Panc1 (cell line): ENCODE results near the gene YIPF1. TPM values are rescaled to one million over a fixed set of nuclear protein-coding genes. Genes with fewer than 3 reads are reported as not detected.
A peak's percentile ranks its signal among the peaks of the same experiment; 100 is the strongest.

Experiments used
- ATAC-seq: fragments of 200-7000 bp; cut with Tn5 transposase; 2 replicates; pipeline ENCODE4 v1.9.1; 2020; ENCODE audit warnings: mild to moderate bottlenecking, moderate library complexity
- BruUV-seq: library from RNA; stranded (reverse); fragments of 400-500 nt; replicated peaks from 2 replicates; lab custom pipeline; 2021; lab: Mats Ljungman, UMichigan
- CTCF ChIA-PET: fragments of 300-600 bp; sonication (Branson Sonifier 250); formaldehyde crosslinking; loops from one replicate; lab custom pipeline; 2022; ENCODE audit warnings: antibody characterized with exemption; lab: Charles Lee
- POLR2A ChIA-PET: fragments of 300-600 bp; sonication (Branson Sonifier 250); formaldehyde crosslinking; loops from one replicate; lab custom pipeline; 2022; ENCODE audit warnings: antibody characterized with exemption; lab: Charles Lee
- DNase-seq: peaks from one replicate; pipeline ENCODE4 v3.0.0-alpha.2; 2010; ENCODE audit warnings: low read depth, low spot score
- H3K27ac ChIP-seq: 2 replicates; pipeline ENCODE4 v1.5.1; 2011; ENCODE audit warnings: mild to moderate bottlenecking, low read length, inconsistent platforms
- H3K27me3 ChIP-seq: fragments of 200-500 bp; sonication (Bioruptor generic); 2 replicates; pipeline ENCODE4 v1.6.0; 2014; ENCODE audit warnings: low read length, inconsistent platforms; ENCODE audit not compliant: control insufficient read depth, insufficient read depth
- H3K36me3 ChIP-seq: fragments of 200-500 bp; sonication (Bioruptor generic); 2 replicates; pipeline ENCODE4 v1.5.1; 2014; ENCODE audit warnings: inconsistent platforms, mild to moderate bottlenecking, low read length, moderate library complexity; ENCODE audit not compliant: control insufficient read depth, insufficient read depth
- H3K4me1 ChIP-seq: 2 replicates; pipeline ENCODE4 v1.5.1; 2011; ENCODE audit warnings: inconsistent platforms, mild to moderate bottlenecking, low read length, moderate library complexity; ENCODE audit not compliant: control insufficient read depth, insufficient read depth
- H3K4me3 ChIP-seq, 2 experiments: 2 replicates each; pipeline ENCODE4 v1.5.1; 2011 to 2012; ENCODE audit warnings: low read depth in 2 of 2, low read length in 2 of 2, mild to moderate bottlenecking in 2 of 2, inconsistent platforms in 1 of 2, moderate library complexity in 1 of 2
- H3K9me3 ChIP-seq: fragments of 200-500 bp; sonication (Bioruptor generic); 2 replicates; pipeline ENCODE4 v1.5.1; 2014; ENCODE audit warnings: low read depth, mild to moderate bottlenecking, inconsistent platforms, low read length, moderate library complexity; ENCODE audit not compliant: control insufficient read depth, insufficient read depth
- CTCF ChIP-seq: fragments of 450-650 bp; IDR thresholded peaks from 2 replicates; pipeline ENCODE4 v1.5.1; 2017; ENCODE audit warnings: mild to moderate bottlenecking
- POLR2AphosphoS5 ChIP-seq: IDR thresholded peaks from 2 replicates; pipeline ENCODE4 v1.6.1; 2012; ENCODE audit warnings: mild to moderate bottlenecking, low read depth, low read length, moderate library complexity
- REST ChIP-seq, 2 experiments: IDR thresholded peaks; 2 replicates each; pipeline ENCODE4 v1.6.1; 2011 to 2012; ENCODE audit warnings: low read depth in 2 of 2, control low read depth in 1 of 2, low read length in 1 of 2, mild to moderate bottlenecking in 1 of 2, moderate library complexity in 1 of 2; ENCODE audit not compliant: insufficient read depth in 1 of 2
- SIN3A ChIP-seq: IDR thresholded peaks from 2 replicates; pipeline ENCODE4 v1.6.1; 2012; ENCODE audit warnings: low read depth, mild to moderate bottlenecking, low read length, moderate library complexity, borderline replicate concordance; ENCODE audit not compliant: insufficient read depth
- TCF7L2 ChIP-seq: IDR thresholded peaks from 2 replicates; pipeline ENCODE4 v1.6.1; 2011; ENCODE audit warnings: mild to moderate bottlenecking, low read depth, low read length, inconsistent platforms
- in situ Hi-C: cut with HindIII; loops from 2 replicates; pipeline ENCODE4 v1.10.0; 2016; ENCODE audit warnings: low sequenced_read_pairs, low pct_unique_long_range_greater_than_20kb
- intact Hi-C: fragments of 100-400 bp; cut with micrococcal nuclease; formaldehyde crosslinking; loops from one replicate; pipeline ENCODE4 v1.10.0; 2022; ENCODE audit not compliant: unreplicated experiment
- total RNA-seq: library from RNA; stranded (reverse); gene quantifications from one replicate; pipeline ENCODE4 v1.2.1, GENCODE V29; 2021; ENCODE audit not compliant: unreplicated experiment

Gene YIPF1
- total RNA-seq, 1 experiment from 2014 or later = 21.4 TPM

- Histone ChIP-seq H3K36me3 (peaks cover 4% of the 10 kb centered on the region; the same call in 1 of the 2 replicates), H3K27me3 (no peaks in the 10 kb centered on the region), H3K4me1 (peaks cover 12% of the 10 kb centered on the region), H3K9me3 (no peaks in the 10 kb centered on the region), H3K27ac (peak overlapping the region; percentile 79), H3K4me3 (peak overlapping the region; percentile 81 to 98; a peak in 3 of 4 replicates)
- CTCF ChIA-PET = no interaction called here
- POLR2A ChIA-PET = no interaction called here
- BruUV-seq = no TSS peak
- ATAC-seq (no peak), DNase-seq (no peak)
- in situ Hi-C loops = no loop called here
- TF ChIP-seq CTCF (no peak), POLR2AphosphoS5 (no peak), TCF7L2 (no peak), REST (IDR thresholded peaks at IDR 0.05; ENCODE audit: insufficient read depth in 1 of 2, low read depth in 2 of 2, low read length in 1 of 2) (no peak), SIN3A (no peak)
- intact Hi-C loops = no loop called here
Measured at GRCh38 chr1:53890522-53890941, 935 bp upstream of the YIPF1 start.

GRCh38 chr1:53888681-53889080, 916 bp downstream of the YIPF1 start:
- POLR2A ChIA-PET = no interaction called here
- in situ Hi-C loops = no loop called here
- no peaks in the 10 kb centered on the region for H3K9me3 ChIP-seq

More at GRCh38 chr1:53888681-53889080, 916 bp downstream of the YIPF1 start:
- Histone ChIP-seq H3K4me1 (peaks cover 12% of the 10 kb centered on the region), H3K27ac (peak overlapping the region; percentile 89; the same call in 1 of the 2 replicates), H3K27me3 (no peaks in the 10 kb centered on the region), H3K36me3 (peaks cover 4% of the 10 kb centered on the region; the same call in 1 of the 2 replicates), H3K4me3 (peak overlapping the region; percentile 81 to 98)
- no TSS peak for BruUV-seq
- CTCF ChIA-PET = no interaction called here
- ATAC-seq (no peak), DNase-seq (no peak)
- TF ChIP-seq REST (IDR thresholded peaks at IDR 0.05; ENCODE audit: insufficient read depth in 1 of 2, low read depth in 2 of 2, low read length in 1 of 2) = no peak
- no peak for TF ChIP-seq POLR2AphosphoS5
- no peak for TF ChIP-seq SIN3A
- TF ChIP-seq TCF7L2 = no peak
- TF ChIP-seq CTCF = no peak
- intact Hi-C loops = no loop called here
